HG02759 (cell line): ENCODE data around the gene ZDHHC18.
"Not testable (repeated sequence)": the region's sequence is repeated elsewhere in the genome, so short reads cannot be mapped to it uniquely, and the experiment has no call there.

Experiments
- ATAC-seq: cut with Tn5 transposase; IDR thresholded peaks from one replicate; pipeline ENCODE4 v1.9.1; 2021; ENCODE audit warnings: mild to moderate bottlenecking, moderate library complexity; ENCODE audit not compliant: unreplicated experiment

Gene ZDHHC18

GRCh38 chr1:26857473-26858060 is 31.1 kb downstream of the ZDHHC18 start:
- ATAC-seq = no peak

GRCh38 chr1:26858160-26858559 is 31.7 kb downstream of the ZDHHC18 start:
- no peak for ATAC-seq

- no peak for ATAC-seq
Observed at GRCh38 chr1:26858891-26859640, 32.6 kb downstream of the ZDHHC18 start.

GRCh38 chr1:26861286-26861701 is 34.8 kb downstream of the ZDHHC18 start:
- ATAC-seq = no peak

- no peak for ATAC-seq
Observed at GRCh38 chr1:26861889-26862378, 35.4 kb downstream of the ZDHHC18 start.

- no peak for ATAC-seq
Observed at GRCh38 chr1:26862781-26863684, 36.5 kb downstream of the ZDHHC18 start, which contains the start of gene SFN. Gene SFN (plus strand): TSS chr1:26863149. CDS start chr1:26863213, 64 bp downstream.

- ATAC-seq = no peak
Observed at GRCh38 chr1:26863685-26864077, 37.2 kb downstream of the ZDHHC18 start.

- ATAC-seq = peak; percentile 91
Observed at GRCh38 chr1:26864610-26865480, 38.4 kb downstream of the ZDHHC18 start.

- not testable (repeated sequence) for ATAC-seq
Observed at GRCh38 chr1:26873097-26873496, 46.6 kb downstream of the ZDHHC18 start.

GRCh38 chr1:26874896-26875295 is 48.4 kb downstream of the ZDHHC18 start:
- ATAC-seq = no peak

- no peak for ATAC-seq
Observed at GRCh38 chr1:26877326-26877725, 50.8 kb downstream of the ZDHHC18 start.

- no peak for ATAC-seq
Observed at GRCh38 chr1:26879793-26880192, 53.3 kb downstream of the ZDHHC18 start.

- not testable (repeated sequence) for ATAC-seq
Observed at GRCh38 chr1:26881611-26882010, 55.1 kb downstream of the ZDHHC18 start.

GRCh38 chr1:26882696-26883463 is 56.4 kb downstream of the ZDHHC18 start:
- no peak for ATAC-seq

GRCh38 chr1:26887125-26887524 is 60.6 kb downstream of the ZDHHC18 start:
- ATAC-seq = no peak

- no peak for ATAC-seq
Observed at GRCh38 chr1:26888231-26888630, 61.7 kb downstream of the ZDHHC18 start.

GRCh38 chr1:26889551-26890466 is 63.3 kb downstream of the ZDHHC18 start, which contains the start of gene GPN2:
Gene GPN2 (minus strand): TSS chr1:26890283. CDS start chr1:26890096, 187 bp downstream.
- ATAC-seq = peak; percentile 88

GRCh38 chr1:26890467-26890796 is 63.9 kb downstream of the ZDHHC18 start:
- ATAC-seq = peak; percentile 32
